ENCODE data around the gene HINT2.

Gene HINT2

GRCh38 chr9:35840881-35841644 is 26.2 kb upstream of the HINT2 start:
- H3K4me3 ChIP-seq (ENCODE audit: low read depth, low read length) = no peak overlapping the region
- TF ChIP-seq CTCF (IDR thresholded peaks at IDR 0.05; ENCODE audit: borderline replicate concordance, insufficient read depth, low read depth, low read length) = no peak

GRCh38 chr9:35839926-35840325 is 25.1 kb upstream of the HINT2 start:
- no peak for TF ChIP-seq CTCF (IDR thresholded peaks at IDR 0.05; ENCODE audit: borderline replicate concordance, insufficient read depth, low read depth, low read length)
- no peak overlapping the region for H3K4me3 ChIP-seq (ENCODE audit: low read depth, low read length)

- TF ChIP-seq CTCF (IDR thresholded peaks at IDR 0.05; ENCODE audit: borderline replicate concordance, insufficient read depth, low read depth, low read length) = no peak
- no peak overlapping the region for H3K4me3 ChIP-seq (ENCODE audit: low read depth, low read length)
Observed at GRCh38 chr9:35836595-35836994, 21.8 kb upstream of the HINT2 start.

GRCh38 chr9:35835766-35836165 is 20.9 kb upstream of the HINT2 start:
- H3K4me3 ChIP-seq (ENCODE audit: low read depth, low read length) = no peak overlapping the region
- no peak for TF ChIP-seq CTCF (IDR thresholded peaks at IDR 0.05; ENCODE audit: borderline replicate concordance, insufficient read depth, low read depth, low read length)

- peak; percentile 25; the same call in 1 of the 2 replicates for TF ChIP-seq CTCF (IDR thresholded peaks at IDR 0.05; ENCODE audit: borderline replicate concordance, insufficient read depth, low read depth, low read length)
- no peak overlapping the region for H3K4me3 ChIP-seq (ENCODE audit: low read depth, low read length)
Observed at GRCh38 chr9:35835216-35835632, 20.4 kb upstream of the HINT2 start.

- no peak for TF ChIP-seq CTCF (IDR thresholded peaks at IDR 0.05; ENCODE audit: borderline replicate concordance, insufficient read depth, low read depth, low read length)
Observed at GRCh38 chr9:35834260-35835215, 19.7 kb upstream of the HINT2 start.

More at GRCh38 chr9:35834260-35835215, 19.7 kb upstream of the HINT2 start:
- no peak overlapping the region for H3K4me3 ChIP-seq (ENCODE audit: low read depth, low read length)

Data from GM12875 (cell line).